Measurements from ENCODE around the gene GSK3A. TPM values are rescaled to one million over a fixed set of nuclear protein-coding genes. Genes with fewer than 3 reads are reported as not detected.

Gene GSK3A
- total RNA-seq, 2 donors from 2014 or later = 23.7 to 26.9 TPM

GRCh38 chr19:42191330-42191729, 51.1 kb downstream of the GSK3A start:
- peaks cover 3% of the 10 kb centered on the region for H3K9me3 ChIP-seq
- H3K27me3 ChIP-seq (replicated peaks; ENCODE audit: insufficient read depth) = no peaks in the 10 kb centered on the region
- no peaks in the 10 kb centered on the region for H3K36me3 ChIP-seq
- H3K27ac ChIP-seq = no peak overlapping the region
- H3K4me1 ChIP-seq (ENCODE audit: control insufficient read depth in 1 of 2, low read depth in 2 of 2) = no peaks in the 10 kb centered on the region
- DNase-seq (ENCODE audit: low spot score) (no peak), ATAC-seq (ENCODE audit: insufficient number of reproducible peaks, low FRiP score, low read depth) (no peak)
- TF ChIP-seq CTCF (IDR thresholded peaks at IDR 0.05) = no peak
- no peak overlapping the region for H3K4me3 ChIP-seq

- no peak for DNase-seq (ENCODE audit: low spot score)
These were observed 53.3 kb downstream of the GSK3A start for GRCh38 chr19:42189133-42189532.

GRCh38 chr19:42188665-42189064, 53.7 kb downstream of the GSK3A start:
- Histone ChIP-seq H3K9me3 (peaks cover 3% of the 10 kb centered on the region), H3K27ac (no peak overlapping the region), H3K4me1 (ENCODE audit: control insufficient read depth in 1 of 2, low read depth in 2 of 2) (no peaks in the 10 kb centered on the region), H3K27me3 (replicated peaks; ENCODE audit: insufficient read depth) (no peaks in the 10 kb centered on the region), H3K4me3 (no peak overlapping the region), H3K36me3 (no peaks in the 10 kb centered on the region)
- ATAC-seq (ENCODE audit: insufficient number of reproducible peaks, low FRiP score, low read depth) = no peak
- TF ChIP-seq CTCF (IDR thresholded peaks at IDR 0.05) = no peak
- no peak for DNase-seq (ENCODE audit: low spot score)

More at GRCh38 chr19:42189133-42189532, 53.3 kb downstream of the GSK3A start:
- Histone ChIP-seq H3K4me3 (no peak overlapping the region), H3K27me3 (replicated peaks; ENCODE audit: insufficient read depth) (no peaks in the 10 kb centered on the region), H3K27ac (no peak overlapping the region), H3K4me1 (ENCODE audit: control insufficient read depth in 1 of 2, low read depth in 2 of 2) (no peaks in the 10 kb centered on the region), H3K36me3 (no peaks in the 10 kb centered on the region), H3K9me3 (peaks cover 3% of the 10 kb centered on the region)
- ATAC-seq (ENCODE audit: insufficient number of reproducible peaks, low FRiP score, low read depth) = no peak
- no peak for TF ChIP-seq CTCF (IDR thresholded peaks at IDR 0.05)

- no peak for ATAC-seq (ENCODE audit: insufficient number of reproducible peaks, low FRiP score, low read depth)
- Histone ChIP-seq H3K36me3 (no peaks in the 10 kb centered on the region), H3K27me3 (replicated peaks; ENCODE audit: insufficient read depth) (no peaks in the 10 kb centered on the region), H3K9me3 (no peaks in the 10 kb centered on the region), H3K27ac (no peak overlapping the region), H3K4me1 (ENCODE audit: control insufficient read depth in 1 of 2, low read depth in 2 of 2) (no peaks in the 10 kb centered on the region), H3K4me3 (no peak overlapping the region)
- no peak for TF ChIP-seq CTCF (IDR thresholded peaks at IDR 0.05)
- DNase-seq (ENCODE audit: low spot score) = no peak
These were observed 57.1 kb downstream of the GSK3A start for GRCh38 chr19:42185277-42185676.

- ATAC-seq (ENCODE audit: insufficient number of reproducible peaks, low FRiP score, low read depth) (no peak), DNase-seq (ENCODE audit: low spot score) (no peak)
- no peaks in the 10 kb centered on the region for H3K36me3 ChIP-seq
- TF ChIP-seq CTCF (IDR thresholded peaks at IDR 0.05) = peak; percentile 80
- H3K4me3 ChIP-seq = no peak overlapping the region
- peaks cover 5% of the 10 kb centered on the region for H3K27me3 ChIP-seq (replicated peaks; ENCODE audit: insufficient read depth)
- H3K4me1 ChIP-seq (ENCODE audit: control insufficient read depth in 1 of 2, low read depth in 2 of 2) = no peaks in the 10 kb centered on the region
- H3K9me3 ChIP-seq = no peaks in the 10 kb centered on the region
- no peak overlapping the region for H3K27ac ChIP-seq
These were observed 58.0 kb downstream of the GSK3A start for GRCh38 chr19:42184401-42184861.

Other genes with a start within 250 kb of the GSK3A start
- gene ATP1A3, start 248.4 kb downstream of the GSK3A start, total RNA-seq = under 1 TPM in 1 of 2 donors, not detected in 1; 0.14 TPM
- gene GRIK5, start 172.4 kb downstream of the GSK3A start, total RNA-seq = 10 to 100 TPM; 22.3 to 24.8 TPM
- gene ZNF574, start 166.4 kb downstream of the GSK3A start, total RNA-seq = 10 to 100 TPM; 20.4 to 24.2 TPM
- 1 to 10 TPM in 1 of 2 donors, under 1 TPM in 1; 0.85 to 5.8 TPM for gene POU2F2, start 110.2 kb downstream of the GSK3A start, total RNA-seq
- gene DEDD2, start 24.9 kb downstream of the GSK3A start, total RNA-seq = 10 to 100 TPM; 21.7 to 33.2 TPM
- gene ZNF526, start 22.3 kb downstream of the GSK3A start, total RNA-seq = 10 to 100 TPM in 1 of 2 donors, 1 to 10 TPM in 1; 7.9 to 10.3 TPM
- gene ERF, start 12.5 kb upstream of the GSK3A start, total RNA-seq = 10 to 100 TPM; 46.6 to 49.8 TPM
- 100 to 1,000 TPM in 1 of 2 donors, 10 to 100 TPM in 1; 57.1 to 112 TPM for gene CIC, start 26.6 kb upstream of the GSK3A start, total RNA-seq
- not detected for gene PRR19, start 59.5 kb upstream of the GSK3A start, total RNA-seq
- gene PAFAH1B3, start 60.0 kb upstream of the GSK3A start, total RNA-seq = 1 to 10 TPM in 1 of 2 donors, not detected in 1; 1.8 TPM
- gene TMEM145, start 70.7 kb upstream of the GSK3A start, total RNA-seq = not detected
- 10 to 100 TPM; 19.5 to 24.4 TPM for gene MEGF8, start 83.0 kb upstream of the GSK3A start, total RNA-seq
- gene CNFN, start 147.7 kb upstream of the GSK3A start, total RNA-seq = not detected
- gene LIPE, start 184.8 kb upstream of the GSK3A start, total RNA-seq = 1 to 10 TPM; 4.5 to 7.3 TPM
- 1 to 10 TPM in 1 of 2 donors, not detected in 1; 1.6 TPM for gene CXCL17, start 200.3 kb upstream of the GSK3A start, total RNA-seq

All from thoracic aorta (tissue), 2 donors.